ENCODE measurements around the gene APOC4. TPM values are rescaled to one million over a fixed set of nuclear protein-coding genes. Genes with fewer than 3 reads are reported as not detected.

The APOC4 gene
- total and polyA plus RNA-seq, 2 donors (not counting 1 experiment from before 2014, with no cell fraction given), result not detected

DNA sequence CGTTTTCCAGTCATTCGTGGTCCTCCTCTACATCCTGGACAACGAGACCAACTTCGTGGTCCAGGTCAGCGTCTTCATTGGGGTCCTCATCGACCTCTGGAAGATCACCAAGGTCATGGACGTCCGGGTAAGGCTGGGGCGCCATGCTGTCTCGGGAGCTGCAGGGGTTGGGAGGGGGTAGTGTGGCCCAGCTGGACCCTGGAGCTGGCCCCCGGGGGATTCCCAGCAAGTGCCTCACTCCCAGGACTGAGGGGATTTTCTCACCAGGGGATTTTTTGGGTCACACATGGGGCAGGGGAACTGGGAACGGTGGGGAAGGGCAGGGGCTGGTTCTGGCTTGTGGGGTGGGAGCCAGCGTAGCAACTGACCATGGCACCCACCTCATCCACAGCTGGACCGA is 48.4 kb downstream of the APOC4 start:
- no peaks in the 10 kb centered on the region for H3K4me1 ChIP-seq (ENCODE audit: control insufficient read depth in 2 of 2, insufficient read depth in 2 of 2, low read length in 2 of 2)
- Mint-ChIP-seq H3K9me3 (ENCODE audit: insufficient read depth) (no peaks in the 10 kb centered on the region), H3K4me3 (no peak overlapping the region), H3K4me1 (peaks cover 7% of the 10 kb centered on the region), H3K27me3 (no peaks in the 10 kb centered on the region), H3K27ac (no peak overlapping the region)
- H3K4me3 ChIP-seq (ENCODE audit: control extremely low read depth in 1 of 5, extremely low read depth in 1 of 5, insufficient read depth in 1 of 5, low read depth in 2 of 5, low read length in 4 of 5), result no peak overlapping the region
- ATAC-seq (ENCODE audit: low read depth) (no peak), DNase-seq (no peak)
- no peak overlapping the region for H2AFZ ChIP-seq (ENCODE audit: insufficient read depth, low read depth, low read length, poor library complexity, severe bottlenecking)
- no peak overlapping the region for H3K4me2 ChIP-seq (replicated peaks; ENCODE audit: low read depth, low read length, poor library complexity, severe bottlenecking)
- ChIA-PET CTCF (interaction anchor here (1.4 to 6.0 kb wide), 3 partner anchors 50 to 69 kb away, joined by 4 to 97 read pairs (median 21); partner anchors contain the start of gene CLASRP), POLR2A (interaction anchor here (1.1 to 1.5 kb wide), 2 partner anchors 11 to 147 kb away, joined by 5 to 6 read pairs; no protein-coding TSS in a partner anchor)
- H3K27ac ChIP-seq (ENCODE audit: low read length in 2 of 2), result no peak overlapping the region
- H3K9me3 ChIP-seq (ENCODE audit: control extremely low read depth in 1 of 3, control insufficient read depth in 2 of 3, insufficient read depth in 1 of 3, low read length in 2 of 3), result no peaks in the 10 kb centered on the region
- no peaks in the 10 kb centered on the region for H3K27me3 ChIP-seq (replicated peaks in 1 of 4; ENCODE audit: control extremely low read depth in 1 of 4, control insufficient read depth in 3 of 4, insufficient read depth in 4 of 4, low read length in 3 of 4)
- H4K20me1 ChIP-seq (ENCODE audit: control insufficient read depth, insufficient read depth, low read length, poor library complexity, severe bottlenecking), result no peaks in the 10 kb centered on the region
- peaks cover under 1% of the 10 kb centered on the region for H3K79me2 ChIP-seq (ENCODE audit: control insufficient read depth, insufficient read depth, low read length)
- WGBS (ENCODE audit: insufficient coverage), result 94% methylated on average over 8 of the region's 14 CpGs
- H3K9ac ChIP-seq (ENCODE audit: low read length), result no peak overlapping the region
- intact Hi-C loops (cut with micrococcal nuclease), result no loop called here
- peaks cover 0 to 54% of the 10 kb centered on the region in 2 experiments for H3K36me3 ChIP-seq (replicated peaks in 1 of 2; ENCODE audit: control extremely low read depth in 1 of 2, control insufficient read depth in 1 of 2, extremely low read depth in 1 of 2, insufficient read depth in 2 of 2, low read length in 1 of 2)
- TF ChIP-seq, protein P1, sequence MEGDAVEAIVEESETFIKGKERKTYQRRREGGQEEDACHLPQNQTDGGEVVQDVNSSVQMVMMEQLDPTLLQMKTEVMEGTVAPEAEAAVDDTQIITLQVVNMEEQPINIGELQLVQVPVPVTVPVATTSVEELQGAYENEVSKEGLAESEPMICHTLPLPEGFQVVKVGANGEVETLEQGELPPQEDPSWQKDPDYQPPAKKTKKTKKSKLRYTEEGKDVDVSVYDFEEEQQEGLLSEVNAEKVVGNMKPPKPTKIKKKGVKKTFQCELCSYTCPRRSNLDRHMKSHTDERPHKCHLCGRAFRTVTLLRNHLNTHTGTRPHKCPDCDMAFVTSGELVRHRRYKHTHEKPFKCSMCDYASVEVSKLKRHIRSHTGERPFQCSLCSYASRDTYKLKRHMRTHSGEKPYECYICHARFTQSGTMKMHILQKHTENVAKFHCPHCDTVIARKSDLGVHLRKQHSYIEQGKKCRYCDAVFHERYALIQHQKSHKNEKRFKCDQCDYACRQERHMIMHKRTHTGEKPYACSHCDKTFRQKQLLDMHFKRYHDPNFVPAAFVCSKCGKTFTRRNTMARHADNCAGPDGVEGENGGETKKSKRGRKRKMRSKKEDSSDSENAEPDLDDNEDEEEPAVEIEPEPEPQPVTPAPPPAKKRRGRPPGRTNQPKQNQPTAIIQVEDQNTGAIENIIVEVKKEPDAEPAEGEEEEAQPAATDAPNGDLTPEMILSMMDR (IDR thresholded peaks at IDR 0.05), result no peak
- TF ChIP-seq EZH2 (IDR thresholded peaks at IDR 0.05; ENCODE audit: borderline replicate concordance, insufficient read depth, low read depth, low read length, poor library complexity, severe bottlenecking), result no peak

DNA sequence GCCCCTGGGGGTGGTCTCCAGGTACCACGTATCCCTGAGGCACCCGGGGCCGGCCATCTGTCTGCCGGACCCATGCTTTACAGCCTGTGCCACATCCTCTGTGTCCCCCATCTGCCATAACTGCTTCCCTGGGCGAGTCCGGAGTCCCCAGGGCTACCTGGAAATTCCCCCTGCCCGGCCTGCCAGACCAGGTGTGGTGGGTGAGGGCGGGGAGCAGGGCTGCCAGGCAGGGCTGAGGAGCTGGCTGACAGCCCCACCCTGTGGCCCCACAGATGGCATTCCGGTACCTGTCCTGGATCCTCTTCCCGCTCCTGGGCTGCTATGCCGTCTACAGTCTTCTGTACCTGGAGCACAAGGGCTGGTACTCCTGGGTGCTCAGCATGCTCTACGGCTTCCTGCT is 48.9 kb downstream of the APOC4 start:
- Histone ChIP-seq H3K36me3 (replicated peaks in 1 of 2; ENCODE audit: control extremely low read depth in 1 of 2, control insufficient read depth in 1 of 2, extremely low read depth in 1 of 2, insufficient read depth in 2 of 2, low read length in 1 of 2) (peaks cover 0 to 49% of the 10 kb centered on the region in 2 experiments), H3K4me3 (ENCODE audit: control extremely low read depth in 1 of 5, extremely low read depth in 1 of 5, insufficient read depth in 1 of 5, low read depth in 2 of 5, low read length in 4 of 5) (no peak overlapping the region), H3K79me2 (ENCODE audit: control insufficient read depth, insufficient read depth, low read length) (no peaks in the 10 kb centered on the region), H4K20me1 (ENCODE audit: control insufficient read depth, insufficient read depth, low read length, poor library complexity, severe bottlenecking) (no peaks in the 10 kb centered on the region), H2AFZ (ENCODE audit: insufficient read depth, low read depth, low read length, poor library complexity, severe bottlenecking) (no peak overlapping the region), H3K4me2 (replicated peaks; ENCODE audit: low read depth, low read length, poor library complexity, severe bottlenecking) (no peak overlapping the region), H3K4me1 (ENCODE audit: control insufficient read depth in 2 of 2, insufficient read depth in 2 of 2, low read length in 2 of 2) (no peaks in the 10 kb centered on the region), H3K27me3 (replicated peaks in 1 of 4; ENCODE audit: control extremely low read depth in 1 of 4, control insufficient read depth in 3 of 4, insufficient read depth in 4 of 4, low read length in 3 of 4) (no peaks in the 10 kb centered on the region), H3K9me3 (ENCODE audit: control extremely low read depth in 1 of 3, control insufficient read depth in 2 of 3, insufficient read depth in 1 of 3, low read length in 2 of 3) (no peaks in the 10 kb centered on the region), H3K9ac (ENCODE audit: low read length) (no peak overlapping the region), H3K27ac (ENCODE audit: low read length in 2 of 2) (no peak overlapping the region)
- no peak overlapping the region for H3K27ac Mint-ChIP-seq
- intact Hi-C loops (cut with micrococcal nuclease), result no loop called here
- ATAC-seq (ENCODE audit: low read depth) (no peak), DNase-seq (no peak)
- ChIA-PET POLR2A (interaction anchor here (0.6 to 1.5 kb wide), 3 partner anchors 11 to 489 kb away, joined by 3 to 6 read pairs (median 5); no protein-coding TSS in a partner anchor), CTCF (interaction anchor here (1.4 to 3.2 kb wide), 2 partner anchors 49 to 69 kb away, joined by 4 to 21 read pairs; partner anchors contain the start of gene CLASRP)
- peaks cover 7% of the 10 kb centered on the region for H3K4me1 Mint-ChIP-seq
- H3K9me3 Mint-ChIP-seq (ENCODE audit: insufficient read depth), result no peaks in the 10 kb centered on the region
- no peak overlapping the region for H3K4me3 Mint-ChIP-seq
- no peak for TF ChIP-seq EZH2 (IDR thresholded peaks at IDR 0.05; ENCODE audit: borderline replicate concordance, insufficient read depth, low read depth, low read length, poor library complexity, severe bottlenecking)
- TF ChIP-seq, protein P1 (IDR thresholded peaks at IDR 0.05), result no peak
- WGBS (ENCODE audit: insufficient coverage), result 87% methylated on average over 9 of the region's 12 CpGs
- no peaks in the 10 kb centered on the region for H3K27me3 Mint-ChIP-seq

All from B cell (primary cell).